ENCODE results near the gene CAMKV.
A peak's percentile ranks its signal among the peaks of the same experiment; 100 is the strongest.
"Not testable (repeated sequence)": the region's sequence is repeated elsewhere in the genome, so short reads cannot be mapped to it uniquely, and the experiment has no call there.

Gene CAMKV

DNA sequence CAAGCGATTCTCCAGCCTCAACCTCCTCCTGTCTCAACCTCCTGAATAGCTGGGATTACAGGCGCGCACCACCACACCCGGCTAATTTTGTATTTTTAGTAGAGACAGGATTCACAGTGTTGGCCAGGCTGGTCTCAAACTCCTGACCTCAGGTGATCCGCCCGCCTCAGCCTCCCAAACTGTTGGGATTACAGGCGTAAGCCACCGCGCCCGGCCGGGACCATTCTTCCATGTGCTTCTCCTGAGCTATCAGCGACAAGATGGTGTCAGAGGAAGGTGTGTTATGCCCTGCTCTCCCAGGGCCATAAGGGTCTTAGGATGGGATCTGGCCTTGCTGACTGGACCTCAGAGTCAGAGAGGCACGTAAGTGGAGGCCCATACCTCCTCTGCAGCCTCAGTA is 34.7 kb upstream of the CAMKV start:
- not testable (repeated sequence) for H3K27ac ChIP-seq (ENCODE audit: low read depth, low read length); H3K9me3 ChIP-seq (ENCODE audit: insufficient read depth, low read depth, low read length); H3K4me3 ChIP-seq (ENCODE audit: low read length); H3K27me3 ChIP-seq (ENCODE audit: insufficient read depth, low read length); H3K36me3 ChIP-seq (ENCODE audit: insufficient read depth, low read length); H3K9ac ChIP-seq (ENCODE audit: low read depth, low read length)
- 95% methylated on average over 13 of the region's 13 CpGs for WGBS
- peaks cover 18% of the 10 kb centered on the region for H3K4me1 ChIP-seq (ENCODE audit: insufficient read depth, low read length)

DNA sequence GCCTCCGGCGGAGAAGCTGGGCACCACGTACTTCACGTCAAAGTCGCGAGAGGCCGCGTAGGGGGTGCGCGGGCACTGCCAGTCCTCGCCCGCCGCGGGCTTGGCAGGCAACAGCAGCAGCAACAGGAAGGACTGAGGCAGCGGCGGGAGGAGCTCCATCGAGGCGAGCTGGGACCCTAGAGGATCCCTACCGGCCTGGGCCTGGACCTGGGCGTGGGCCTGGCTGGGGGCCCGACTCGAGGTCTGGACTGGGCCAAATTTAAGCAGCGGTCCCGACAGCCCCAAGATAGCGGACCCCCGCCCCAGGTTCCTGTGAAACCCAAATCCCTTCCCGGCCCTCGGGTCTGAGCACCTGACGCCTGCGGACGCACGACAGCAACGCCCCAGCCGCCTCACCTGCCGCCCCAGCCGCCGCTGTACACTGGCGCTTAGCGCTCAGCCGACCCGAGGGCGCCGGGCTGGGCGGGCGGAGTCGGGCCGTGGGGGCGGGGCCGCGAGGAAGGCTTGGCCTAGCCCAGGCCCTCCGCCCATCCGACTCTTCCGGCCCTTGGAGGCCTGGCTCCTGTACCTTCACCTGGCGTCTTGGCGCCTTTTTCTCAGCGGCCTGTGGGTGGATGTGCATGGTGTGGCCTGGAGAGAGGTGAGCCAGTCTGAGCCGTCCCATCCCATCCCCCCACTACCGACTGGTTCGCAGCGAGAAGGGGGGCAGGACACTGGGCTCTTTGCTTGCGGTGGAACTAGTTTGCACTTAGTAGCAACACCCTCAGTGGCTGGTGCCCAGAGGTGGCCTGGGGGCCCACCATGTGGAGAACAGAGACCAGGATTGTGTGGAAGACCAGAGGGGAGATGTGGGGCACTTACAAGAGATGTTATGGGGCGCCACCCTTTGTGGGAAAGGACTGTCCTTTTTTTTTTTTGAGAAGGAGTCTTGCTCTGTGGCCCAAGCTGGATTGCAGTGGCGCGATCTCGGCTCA is 34.0 kb upstream of the CAMKV start, which contains the start of gene MST1R:
Gene MST1R (minus strand): TSS at position 423 of the 974 bp plus-strand sequence. CDS start 264 bp downstream, at position 159.
- Histone ChIP-seq H3K27me3 (ENCODE audit: insufficient read depth, low read length) (no peaks in the 10 kb centered on the region), H3K36me3 (ENCODE audit: insufficient read depth, low read length) (no peaks in the 10 kb centered on the region), H3K27ac (ENCODE audit: low read depth, low read length) (peak within 1 kb of the TSS; percentile 54; the same call in 1 of the 2 replicates), H3K9ac (ENCODE audit: low read depth, low read length) (peak within 1 kb of the TSS; percentile 51; the same call in 1 of the 2 replicates), H3K4me1 (ENCODE audit: insufficient read depth, low read length) (peaks cover 18% of the 10 kb centered on the region), H3K4me3 (ENCODE audit: low read length) (peak within 1 kb of the TSS; percentile 37), H3K9me3 (ENCODE audit: insufficient read depth, low read depth, low read length) (no peaks in the 10 kb centered on the region)
- WGBS = 40% methylated on average over 62 of the region's 65 CpGs

DNA sequence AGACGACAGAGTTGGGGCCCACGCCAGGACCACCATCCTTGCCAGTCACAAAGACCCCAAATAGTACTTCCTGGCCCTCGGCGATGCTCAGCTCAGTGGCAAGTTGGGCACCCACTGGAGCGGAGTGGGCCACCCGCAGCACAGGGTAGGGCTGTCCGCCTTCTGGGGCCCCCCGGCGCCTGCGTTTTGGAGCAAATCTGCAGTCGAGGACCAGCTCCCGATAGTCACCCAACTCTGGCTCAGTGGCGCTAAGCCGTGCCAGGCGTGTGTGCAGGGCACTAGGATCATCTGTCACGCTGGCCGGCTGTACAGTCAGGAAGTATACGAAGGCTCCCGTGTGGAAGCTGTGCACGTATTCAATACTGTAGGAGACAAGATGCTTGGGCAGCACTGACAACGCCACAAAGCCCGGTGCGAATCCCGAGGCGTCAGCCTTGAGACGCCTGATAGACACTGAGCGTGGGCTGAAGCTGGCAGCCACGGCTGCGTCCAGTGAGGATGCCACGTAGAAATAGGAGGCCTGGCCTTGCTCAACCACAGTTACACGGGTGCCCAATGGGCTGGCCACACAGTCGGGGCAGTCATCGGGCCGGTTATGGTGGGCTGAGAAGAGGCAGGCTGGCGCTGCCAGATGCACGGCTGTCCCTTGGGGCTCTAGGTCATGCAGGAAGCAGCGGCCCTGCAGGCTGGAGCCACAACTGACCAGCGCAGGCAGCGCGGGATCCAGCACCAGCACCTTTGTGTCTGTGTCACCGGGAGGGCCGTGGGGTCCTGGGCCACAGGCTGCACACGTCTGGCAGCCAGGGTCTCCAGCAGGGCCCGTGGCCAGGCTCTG is 33.0 kb upstream of the CAMKV start:
- H3K4me3 ChIP-seq (ENCODE audit: low read length) = no peak overlapping the region

DNA sequence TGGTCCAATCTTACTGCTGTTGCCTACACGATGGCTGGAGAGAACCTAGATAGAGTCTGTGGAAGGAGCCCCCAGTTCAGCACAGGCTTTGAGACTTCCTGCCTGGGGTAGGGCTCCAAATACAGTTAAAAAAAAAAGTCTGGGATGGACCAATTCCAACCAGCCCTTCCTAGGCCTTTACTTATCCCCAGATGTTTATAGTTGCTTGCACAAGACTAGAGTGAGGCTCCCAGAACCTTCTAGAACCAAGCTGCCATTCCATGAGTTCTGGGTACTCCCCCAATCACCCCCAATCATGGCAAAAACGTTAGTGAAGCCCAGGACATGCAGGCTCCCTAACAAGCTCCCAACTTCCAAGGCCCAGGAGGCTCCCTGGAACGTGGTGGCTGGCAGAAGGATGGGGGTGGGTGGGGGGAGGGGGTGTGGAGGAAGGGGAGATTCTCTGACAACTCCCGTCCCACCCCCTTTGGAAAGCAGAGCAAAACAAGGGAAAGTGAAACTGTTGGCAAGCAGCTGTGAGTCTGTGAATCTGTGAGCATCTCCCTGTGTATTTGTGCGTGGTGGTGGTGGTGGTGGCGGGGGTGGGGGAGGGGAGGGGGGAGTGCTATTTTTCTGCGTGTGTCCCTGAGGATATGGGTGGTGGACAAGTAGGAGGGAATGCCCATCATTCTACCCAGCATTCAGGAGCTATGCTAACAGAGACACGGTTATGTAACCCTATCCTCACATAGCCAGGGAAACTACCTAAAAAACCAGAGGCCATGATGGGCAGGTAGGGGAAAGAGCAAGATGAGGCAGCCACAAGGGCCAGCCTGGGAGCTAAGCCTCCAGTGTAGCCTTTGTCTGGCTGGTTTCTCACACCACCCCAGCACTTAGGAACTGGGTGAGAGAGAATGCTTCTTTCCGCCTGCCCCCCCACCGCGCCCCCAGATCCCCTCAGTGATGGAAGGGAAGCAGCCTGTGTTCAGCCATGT is 31.9 kb upstream of the CAMKV start:
- H3K4me3 ChIP-seq (ENCODE audit: low read length) = no peak overlapping the region
- 76% methylated on average over 8 of the region's 11 CpGs for WGBS
- no peak overlapping the region for H3K27ac ChIP-seq (ENCODE audit: low read depth, low read length)

More for the DNA sequence above, 33.0 kb upstream of the CAMKV start:
- Histone ChIP-seq H3K36me3 (ENCODE audit: insufficient read depth, low read length) (no peaks in the 10 kb centered on the region), H3K4me1 (ENCODE audit: insufficient read depth, low read length) (peaks cover 13% of the 10 kb centered on the region), H3K27me3 (ENCODE audit: insufficient read depth, low read length) (no peaks in the 10 kb centered on the region), H3K9ac (ENCODE audit: low read depth, low read length) (no peak overlapping the region), H3K27ac (ENCODE audit: low read depth, low read length) (no peak overlapping the region), H3K9me3 (ENCODE audit: insufficient read depth, low read depth, low read length) (no peaks in the 10 kb centered on the region)
- 94% methylated on average over 44 of the region's 44 CpGs for WGBS

DNA sequence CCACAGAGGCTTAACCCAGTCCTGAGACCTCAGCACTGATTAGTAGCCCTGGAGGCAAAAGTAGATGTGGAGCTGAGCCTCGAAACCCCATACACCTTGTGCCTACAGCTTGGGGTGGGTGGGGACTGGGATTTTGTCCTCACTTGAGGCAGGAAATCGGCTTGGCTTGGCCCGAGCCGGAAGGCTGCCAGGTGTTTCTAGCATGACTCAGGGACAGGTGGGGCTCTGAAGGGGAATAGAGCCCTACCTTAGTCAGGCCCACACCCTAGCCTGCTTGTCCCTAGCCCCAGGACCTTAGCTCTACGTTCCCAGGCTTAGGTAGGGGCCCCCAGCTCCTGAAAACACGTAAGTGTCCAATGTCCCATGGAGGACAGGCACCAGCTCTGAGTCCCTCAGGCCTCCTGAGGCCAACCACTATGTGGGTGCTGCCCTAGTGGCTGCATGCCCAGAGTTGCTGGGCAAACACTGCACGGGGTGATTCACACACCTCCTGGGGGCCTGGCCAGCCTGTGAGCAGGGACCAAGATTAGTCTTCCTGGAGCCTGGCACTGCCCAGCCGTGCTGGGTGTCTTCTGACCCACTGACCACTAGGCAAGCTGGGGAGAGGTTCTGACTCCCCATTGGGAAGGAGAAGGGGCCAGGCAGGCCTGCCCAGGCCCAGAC is 30.9 kb upstream of the CAMKV start:
- Histone ChIP-seq H3K27ac (ENCODE audit: low read depth, low read length) (no peak overlapping the region), H3K4me1 (ENCODE audit: insufficient read depth, low read length) (peaks cover 4% of the 10 kb centered on the region), H3K9ac (ENCODE audit: low read depth, low read length) (no peak overlapping the region), H3K4me3 (ENCODE audit: low read length) (no peak overlapping the region), H3K36me3 (ENCODE audit: insufficient read depth, low read length) (no peaks in the 10 kb centered on the region), H3K9me3 (ENCODE audit: insufficient read depth, low read depth, low read length) (no peaks in the 10 kb centered on the region), H3K27me3 (ENCODE audit: insufficient read depth, low read length) (no peaks in the 10 kb centered on the region)
- 81% methylated on average over 8 of the region's 8 CpGs for WGBS

More for the DNA sequence above, 31.9 kb upstream of the CAMKV start:
- Histone ChIP-seq H3K36me3 (ENCODE audit: insufficient read depth, low read length) (no peaks in the 10 kb centered on the region), H3K27me3 (ENCODE audit: insufficient read depth, low read length) (no peaks in the 10 kb centered on the region), H3K9me3 (ENCODE audit: insufficient read depth, low read depth, low read length) (no peaks in the 10 kb centered on the region), H3K9ac (ENCODE audit: low read depth, low read length) (no peak overlapping the region), H3K4me1 (ENCODE audit: insufficient read depth, low read length) (peaks cover 13% of the 10 kb centered on the region)

DNA sequence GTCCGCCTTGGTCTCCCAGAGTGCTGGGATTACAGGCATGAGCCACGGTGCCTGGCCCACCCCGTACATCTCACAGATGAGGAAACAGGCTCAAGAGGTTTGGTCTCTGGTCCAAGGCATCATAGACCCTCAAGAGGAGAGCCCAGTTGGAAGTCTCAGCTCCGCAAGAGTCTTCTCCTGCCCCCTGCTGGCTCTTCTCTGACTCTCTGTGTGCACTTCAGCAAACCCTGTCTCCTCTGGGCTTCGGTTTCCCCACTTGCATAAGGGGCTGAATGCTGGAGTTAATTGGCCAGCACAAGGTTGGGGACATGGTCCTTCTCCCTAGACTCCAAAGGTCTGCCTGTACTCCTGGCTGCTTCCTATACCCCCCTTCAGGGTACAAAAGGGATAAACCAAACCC is 30.1 kb upstream of the CAMKV start:
- Histone ChIP-seq H3K27ac (ENCODE audit: low read depth, low read length) (no peak overlapping the region), H3K4me3 (ENCODE audit: low read length) (no peak overlapping the region), H3K4me1 (ENCODE audit: insufficient read depth, low read length) (peaks cover 4% of the 10 kb centered on the region; the same call in 1 of the 2 replicates), H3K9ac (ENCODE audit: low read depth, low read length) (no peak overlapping the region), H3K27me3 (ENCODE audit: insufficient read depth, low read length) (no peaks in the 10 kb centered on the region), H3K36me3 (ENCODE audit: insufficient read depth, low read length) (no peaks in the 10 kb centered on the region), H3K9me3 (ENCODE audit: insufficient read depth, low read depth, low read length) (no peaks in the 10 kb centered on the region)
- 65% methylated on average over 5 of the region's 5 CpGs for WGBS

DNA sequence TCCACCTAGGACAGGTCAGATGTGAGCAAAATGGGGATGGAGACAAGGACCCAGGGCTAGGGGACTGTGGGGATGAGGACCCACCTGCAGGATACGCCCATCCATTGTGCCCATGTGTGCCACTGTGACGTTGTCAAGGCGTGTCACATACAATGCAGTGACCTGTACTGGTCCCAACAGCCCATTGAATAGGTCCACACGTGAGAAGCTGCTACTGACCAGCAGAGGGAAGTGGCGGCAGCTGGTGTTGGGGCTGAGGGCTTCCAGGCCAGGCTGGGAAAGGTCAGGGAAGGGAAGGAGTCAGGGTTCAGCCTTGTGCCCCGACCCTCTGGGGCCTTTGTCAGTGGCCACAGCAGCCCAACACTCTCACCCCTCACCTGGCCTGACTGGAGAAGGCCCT is 29.3 kb upstream of the CAMKV start:
- Histone ChIP-seq H3K27me3 (ENCODE audit: insufficient read depth, low read length) (no peaks in the 10 kb centered on the region), H3K9me3 (ENCODE audit: insufficient read depth, low read depth, low read length) (no peaks in the 10 kb centered on the region), H3K9ac (ENCODE audit: low read depth, low read length) (no peak overlapping the region), H3K4me3 (ENCODE audit: low read length) (no peak overlapping the region), H3K36me3 (ENCODE audit: insufficient read depth, low read length) (no peaks in the 10 kb centered on the region), H3K4me1 (ENCODE audit: insufficient read depth, low read length) (peaks cover 2% of the 10 kb centered on the region; the same call in 1 of the 2 replicates), H3K27ac (ENCODE audit: low read depth, low read length) (no peak overlapping the region)
- WGBS = 84% methylated on average over 6 of the region's 6 CpGs

DNA sequence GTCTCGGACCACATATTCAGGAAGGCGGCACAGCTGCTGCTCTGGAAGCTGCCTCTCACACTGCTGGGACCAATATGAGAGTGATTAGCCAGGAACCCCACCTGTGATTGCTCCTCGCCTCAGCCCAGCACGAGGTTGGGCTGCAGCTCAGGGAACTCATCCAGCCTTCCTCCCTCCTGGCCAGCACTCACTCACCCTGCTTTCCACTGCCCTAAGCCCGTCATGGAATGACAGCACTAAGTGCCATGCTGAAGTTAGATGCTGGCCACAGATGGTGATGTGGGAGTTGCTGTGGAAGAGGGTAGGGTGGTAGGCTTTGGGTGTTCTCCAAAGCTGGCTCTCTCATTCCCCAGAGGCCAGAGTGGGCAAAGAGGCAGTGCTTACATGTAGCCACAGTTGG is 26.6 kb upstream of the CAMKV start:
- Histone ChIP-seq H3K27me3 (ENCODE audit: insufficient read depth, low read length) (no peaks in the 10 kb centered on the region), H3K27ac (ENCODE audit: low read depth, low read length) (no peak overlapping the region), H3K4me3 (ENCODE audit: low read length) (no peak overlapping the region), H3K36me3 (ENCODE audit: insufficient read depth, low read length) (no peaks in the 10 kb centered on the region), H3K4me1 (ENCODE audit: insufficient read depth, low read length) (no peaks in the 10 kb centered on the region), H3K9ac (ENCODE audit: low read depth, low read length) (no peak overlapping the region), H3K9me3 (ENCODE audit: insufficient read depth, low read depth, low read length) (no peaks in the 10 kb centered on the region)
- WGBS = 82% methylated on average over 5 of the region's 5 CpGs

DNA sequence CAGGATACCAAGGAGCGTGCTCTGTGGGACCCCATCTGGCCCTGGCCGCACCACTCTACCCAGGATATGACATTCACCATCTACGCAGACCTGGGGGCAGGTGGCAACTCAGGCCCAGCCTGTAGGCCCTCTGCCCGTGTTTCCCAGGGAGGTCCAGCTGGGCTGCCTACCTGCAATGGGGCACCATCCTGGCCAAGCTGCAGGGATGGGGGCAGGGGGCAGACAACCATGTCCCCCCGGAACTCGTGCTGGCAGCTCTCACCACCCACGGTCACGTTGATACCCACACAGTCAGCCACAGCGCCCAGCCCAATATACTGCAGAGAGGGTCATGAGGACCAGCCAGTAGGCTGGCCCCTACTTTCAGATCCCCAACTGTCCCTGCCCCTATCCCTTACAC is 26.1 kb upstream of the CAMKV start:
- Histone ChIP-seq H3K27me3 (ENCODE audit: insufficient read depth, low read length) (no peaks in the 10 kb centered on the region), H3K9me3 (ENCODE audit: insufficient read depth, low read depth, low read length) (no peaks in the 10 kb centered on the region), H3K4me3 (ENCODE audit: low read length) (no peak overlapping the region), H3K27ac (ENCODE audit: low read depth, low read length) (no peak overlapping the region), H3K4me1 (ENCODE audit: insufficient read depth, low read length) (no peaks in the 10 kb centered on the region), H3K9ac (ENCODE audit: low read depth, low read length) (no peak overlapping the region), H3K36me3 (ENCODE audit: insufficient read depth, low read length) (no peaks in the 10 kb centered on the region)
- 92% methylated on average over 9 of the region's 9 CpGs for WGBS

DNA sequence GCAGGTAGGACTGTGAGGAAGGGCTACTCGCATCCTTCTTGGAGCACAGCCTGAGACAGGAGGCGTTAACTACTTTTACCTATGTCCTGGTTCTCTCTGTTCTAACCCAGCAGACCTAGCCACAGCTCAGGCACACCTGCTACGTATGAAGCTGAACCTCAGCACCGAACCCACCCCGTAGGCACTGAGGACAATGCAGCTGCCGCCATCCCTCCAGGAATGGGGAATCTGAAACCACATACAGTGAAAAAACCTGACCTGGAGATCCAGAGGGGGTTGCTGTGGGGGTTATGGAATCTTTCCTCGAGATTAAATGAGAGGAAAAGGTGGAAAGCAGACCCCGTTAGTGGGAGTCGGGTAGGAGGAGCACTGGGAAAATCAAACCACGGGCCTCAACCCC is 19.6 kb upstream of the CAMKV start:
- 88% methylated on average over 10 of the region's 10 CpGs for WGBS
- Histone ChIP-seq H3K9me3 (ENCODE audit: insufficient read depth, low read depth, low read length) (no peaks in the 10 kb centered on the region), H3K27me3 (ENCODE audit: insufficient read depth, low read length) (no peaks in the 10 kb centered on the region), H3K4me3 (ENCODE audit: low read length) (no peak overlapping the region), H3K9ac (ENCODE audit: low read depth, low read length) (no peak overlapping the region), H3K36me3 (ENCODE audit: insufficient read depth, low read length) (no peaks in the 10 kb centered on the region), H3K4me1 (ENCODE audit: insufficient read depth, low read length) (no peaks in the 10 kb centered on the region), H3K27ac (ENCODE audit: low read depth, low read length) (no peak overlapping the region)
